H1 (cell line): Measurements from ENCODE around the gene SLIT3. TPM values are rescaled to one million over a fixed set of nuclear protein-coding genes. Genes with fewer than 3 reads are reported as not detected.

Experiments used
- CTCF ChIA-PET: fragments of 300-600 bp; sonication (Branson Sonifier 250); formaldehyde crosslinking; loops from one replicate; lab custom pipeline; 2021; ENCODE audit not compliant: partially characterized antibody; lab: Charles Lee
- POLR2A ChIA-PET: fragments of 300-600 bp; sonication (Branson Sonifier 250); formaldehyde crosslinking; loops from one replicate; lab custom pipeline; 2021; ENCODE audit warnings: inconsistent platforms; ENCODE audit not compliant: partially characterized antibody; lab: Charles Lee
- DNase-seq, 2 experiments: peaks; one replicate each; pipeline versions ENCODE4 v3.0.0 to v3.0.0-alpha.2; 2010 to 2022; ENCODE audit warnings: low spot score in 2 of 2, low read depth in 1 of 2, mixed read lengths in 1 of 2
- FAIRE-seq: peaks from 2 replicates; lab custom pipeline; 2011; peaks lifted over from hg19 to GRCh38; lab: Jason Lieb, UNC
- H2AFZ ChIP-seq: 2 replicates; pipeline ENCODE4 v1.8.1; 2012; ENCODE audit warnings: low read length, inconsistent platforms
- H2AK5ac ChIP-seq: 2 replicates; pipeline ENCODE4 v1.6.1; 2013; ENCODE audit warnings: low read depth, low read length
- H2BK120ac ChIP-seq: replicated peaks from 2 replicates; pipeline ENCODE3; 2013; ENCODE audit warnings: low read depth, low read length, inconsistent platforms
- H2BK12ac ChIP-seq: 2 replicates; pipeline ENCODE4 v1.6.1; 2013; ENCODE audit warnings: low read depth, low read length
- H2BK15ac ChIP-seq: 2 replicates; pipeline ENCODE4 v1.6.1; 2013; ENCODE audit warnings: low read length
- H2BK20ac ChIP-seq: 2 replicates; pipeline ENCODE4 v1.6.1; 2013; ENCODE audit warnings: low read length
- H2BK5ac ChIP-seq: 2 replicates; pipeline ENCODE4 v1.6.1; 2013; ENCODE audit warnings: low read depth, low read length
- H3K14ac ChIP-seq: 2 replicates; pipeline ENCODE4 v1.6.1; 2013; ENCODE audit warnings: inconsistent platforms; ENCODE audit not compliant: insufficient read length
- H3K18ac ChIP-seq: 2 replicates; pipeline ENCODE4 v1.6.1; 2013; ENCODE audit warnings: low read length; ENCODE audit errors: extremely low read depth
- H3K23ac ChIP-seq: 2 replicates; pipeline ENCODE4 v1.6.1; 2013; ENCODE audit warnings: inconsistent platforms; ENCODE audit not compliant: insufficient read length
- H3K23me2 ChIP-seq: 2 replicates; pipeline ENCODE4 v1.6.1; 2013; ENCODE audit warnings: low read depth, low read length
- H3K27ac ChIP-seq: 2 replicates; pipeline ENCODE4 v1.6.1; 2011; ENCODE audit warnings: low read depth, low read length, inconsistent platforms
- H3K27me3 ChIP-seq, 4 experiments: replicated peaks in 1 of 4; 1 replicate in 1 of 4; 2 replicates in 3 of 4; pipeline versions ENCODE4 v1.6.1 to v1.8.1; 2011 to 2013; ENCODE audit warnings: low read length in 3 of 4, mild to moderate bottlenecking in 3 of 4, inconsistent platforms in 2 of 4, mixed read lengths in 2 of 4, moderate library complexity in 1 of 4; ENCODE audit not compliant: control insufficient read depth in 3 of 4, insufficient read depth in 3 of 4; ENCODE audit errors: extremely low read depth in 1 of 4
- H3K36me3 ChIP-seq, 4 experiments: 2 replicates each; pipeline versions ENCODE4 v1.6.1 to v1.8.1; 2011 to 2013; ENCODE audit warnings: mild to moderate bottlenecking in 4 of 4, low read length in 3 of 4, moderate library complexity in 2 of 4, control low read depth in 1 of 4, inconsistent platforms in 1 of 4; ENCODE audit not compliant: insufficient read depth in 4 of 4, control insufficient read depth in 2 of 4
- H3K4ac ChIP-seq: replicated peaks from 2 replicates; pipeline ENCODE3; 2013; ENCODE audit warnings: low read length, low read depth, mixed read lengths, inconsistent platforms; ENCODE audit not compliant: insufficient read length
- H3K4me1 ChIP-seq, 4 experiments: replicated peaks in 1 of 4; 1 replicate in 1 of 4; 2 replicates in 3 of 4; pipeline versions ENCODE4 v1.6.1 to v1.8.1; 2011 to 2013; ENCODE audit warnings: low read length in 3 of 4, inconsistent platforms in 2 of 4, mixed read lengths in 1 of 4; ENCODE audit not compliant: insufficient read depth in 4 of 4, control insufficient read depth in 3 of 4
- H3K4me2 ChIP-seq, 2 experiments: 2 replicates each; pipeline versions ENCODE4 v1.6.1 to v1.8.1; 2011 to 2013; ENCODE audit warnings: low read depth in 2 of 2, low read length in 2 of 2, control low read depth in 1 of 2, inconsistent platforms in 1 of 2, mild to moderate bottlenecking in 1 of 2; ENCODE audit not compliant: insufficient read depth in 1 of 2
- H3K4me3 ChIP-seq, 4 experiments: fragments of 200-600, 300-600 bp in 1 of 4; sonication (generic), shearing (Covaris generic), sonication (Bioruptor Twin) in 1 of 4; 2 replicates each; pipeline versions ENCODE4 v1.5.1 to v1.8.1; 2011 to 2016; ENCODE audit warnings: low read length in 4 of 4, low read depth in 3 of 4, control low read depth in 2 of 4, inconsistent platforms in 2 of 4, mild to moderate bottlenecking in 2 of 4, mixed read lengths in 1 of 4, moderate library complexity in 1 of 4; ENCODE audit not compliant: insufficient read depth in 2 of 4; ENCODE audit errors: extremely low read depth in 1 of 4
- H3K56ac ChIP-seq: replicated peaks from 2 replicates; pipeline ENCODE3; 2013; ENCODE audit warnings: low read depth, mild to moderate bottlenecking, mixed read lengths, low read length, inconsistent platforms; ENCODE audit not compliant: insufficient read length
- H3K79me1 ChIP-seq: 2 replicates; pipeline ENCODE4 v1.6.1; 2013; ENCODE audit warnings: low read depth, low read length, control low read depth
- H3K79me2 ChIP-seq, 2 experiments: 2 replicates each; pipeline versions ENCODE4 v1.6.1 to v1.8.1; 2012 to 2013; ENCODE audit warnings: low read length in 2 of 2, mild to moderate bottlenecking in 2 of 2, inconsistent platforms in 1 of 2; ENCODE audit not compliant: insufficient read depth in 2 of 2, control insufficient read depth in 1 of 2
- H3K9ac ChIP-seq, 4 experiments: replicated peaks in 1 of 4; 1 replicate in 1 of 4; 2 replicates in 3 of 4; pipeline versions ENCODE4 v1.6.1 to v1.8.1; 2011 to 2013; ENCODE audit warnings: low read depth in 3 of 4, low read length in 3 of 4, control low read depth in 2 of 4, mild to moderate bottlenecking in 2 of 4, moderate library complexity in 2 of 4, inconsistent platforms in 1 of 4; ENCODE audit errors: extremely low read depth in 1 of 4
- H3K9me3 ChIP-seq, 2 experiments: 2 replicates each; pipeline versions ENCODE4 v1.6.1 to v1.8.1; 2012 to 2013; ENCODE audit warnings: mild to moderate bottlenecking in 2 of 2, moderate library complexity in 2 of 2, control low read depth in 1 of 2, inconsistent platforms in 1 of 2, low read depth in 1 of 2, low read length in 1 of 2, mixed read lengths in 1 of 2; ENCODE audit not compliant: insufficient read depth in 2 of 2
- H4K20me1 ChIP-seq, 2 experiments: replicated peaks in 1 of 2; 2 replicates each; pipeline versions ENCODE3 to v1.8.1; 2011 to 2013; ENCODE audit warnings: inconsistent platforms in 2 of 2, low read length in 2 of 2, mild to moderate bottlenecking in 1 of 2; ENCODE audit not compliant: insufficient read depth in 2 of 2, control insufficient read depth in 1 of 2
- H4K5ac ChIP-seq: 2 replicates; pipeline ENCODE4 v1.6.1; 2013; ENCODE audit warnings: low read length, low read depth, mixed read lengths, inconsistent platforms; ENCODE audit not compliant: insufficient read length
- H4K8ac ChIP-seq: 2 replicates; pipeline ENCODE4 v1.8.0; 2013; ENCODE audit warnings: mild to moderate bottlenecking, moderate library complexity, low read length, inconsistent platforms; ENCODE audit not compliant: insufficient read depth; ENCODE audit errors: extremely low read depth
- H4K91ac ChIP-seq: replicated peaks from 2 replicates; pipeline ENCODE3; 2013; ENCODE audit warnings: low read length, mixed read lengths, inconsistent platforms; ENCODE audit not compliant: insufficient read length
- CREB1 ChIP-seq: IDR thresholded peaks from 2 replicates; pipeline ENCODE4 v1.6.1; 2012; ENCODE audit warnings: inconsistent platforms
- HDAC2 ChIP-seq, 2 experiments: fragments of 300-600 bp in 1 of 2; sonication (generic) in 1 of 2; IDR thresholded peaks; 2 replicates each; pipeline ENCODE4 v1.6.1; 2011 to 2012; ENCODE audit warnings: low read depth in 2 of 2, low read length in 2 of 2, mild to moderate bottlenecking in 2 of 2, moderate library complexity in 2 of 2, borderline replicate concordance in 1 of 2, inconsistent platforms in 1 of 2
- HDAC6 ChIP-seq: IDR thresholded peaks from one replicate; pipeline ENCODE4 v1.7.1; 2012; ENCODE audit warnings: low read depth, mild to moderate bottlenecking, inconsistent platforms, low read length, moderate library complexity
- KDM1A ChIP-seq: fragments of 200-600, 300-600 bp; sonication (generic); IDR thresholded peaks from 2 replicates; pipeline ENCODE4 v1.7.1; 2016; ENCODE audit warnings: mild to moderate bottlenecking, low read length, borderline replicate concordance
- MAFK ChIP-seq: IDR thresholded peaks from 2 replicates; pipeline ENCODE4 v1.6.1; 2012; ENCODE audit warnings: low read depth, mild to moderate bottlenecking, improper control_type of control experiment, low read length
- SAP30 ChIP-seq: fragments of 300-600 bp; sonication (generic); IDR thresholded peaks from 2 replicates; pipeline ENCODE4 v1.7.1; 2012; ENCODE audit warnings: low read length, moderate library complexity, mild to moderate bottlenecking, inconsistent platforms; ENCODE audit not compliant: insufficient read depth, insufficient replicate concordance
- SIN3A ChIP-seq, 2 experiments: IDR thresholded peaks in 1 of 2; conservative IDR thresholded peaks in 1 of 2; 2 replicates each; pipeline ENCODE4 v1.6.1; 2011 to 2012; ENCODE audit warnings: low read length in 2 of 2, improper control_type of control experiment in 1 of 2, low read depth in 1 of 2, mild to moderate bottlenecking in 1 of 2
- WGBS, 2 experiments: shearing (Covaris generic) in 1 of 2; methylation state at CpG; one replicate each; pipeline versions ENCODE4 v1.1.6 to v1.1.7; 2013 to 2015; ENCODE audit warnings: low lambda C conversion rate in 2 of 2, mixed read lengths in 2 of 2, inconsistent platforms in 1 of 2, low coverage in 1 of 2, missing lambda C conversion rate in 1 of 2; ENCODE audit not compliant: insufficient replicate concordance in 2 of 2, insufficient coverage in 1 of 2, insufficient read length in 1 of 2; ENCODE audit errors: extremely low coverage in 1 of 2, missing lambda C conversion rate in 1 of 2; 5-methylcytosine and 5-hydroxymethylcytosine counted together
- polyA plus RNA-seq, 7 experiments: library from polyadenylated mRNA; depleted of rRNA in 3 of 7; stranded (reverse) in 5 of 7; unstranded in 2 of 7; fragments of >200 nt in 5 of 7; fragments of 200-250 nt in 2 of 7; gene quantifications; 1 replicate in 5 of 7; 2 replicates in 1 of 7; 4 replicates in 1 of 7; pipeline versions ENCODE4 v1.2.1 to v1.2.3, GENCODE V29; 2011 to 2013; ENCODE audit warnings: missing spikeins in 2 of 7, mixed read lengths in 2 of 7
- total RNA-seq: library from RNA; stranded (reverse); fragmentation: NEBNext Ultra II Directional; extraction: Animal tissue kit (Norgen Biotek cat#: 25700); gene quantifications from 2 replicates; pipeline ENCODE4 v1.2.1, GENCODE V29; 2021

SLIT3 gene
- total and polyA plus RNA-seq, 2 of the 8 experiments (the other 6 are each of a cell fraction or from before 2014, with no cell fraction given) = 1.1 to 1.2 TPM

DNA sequence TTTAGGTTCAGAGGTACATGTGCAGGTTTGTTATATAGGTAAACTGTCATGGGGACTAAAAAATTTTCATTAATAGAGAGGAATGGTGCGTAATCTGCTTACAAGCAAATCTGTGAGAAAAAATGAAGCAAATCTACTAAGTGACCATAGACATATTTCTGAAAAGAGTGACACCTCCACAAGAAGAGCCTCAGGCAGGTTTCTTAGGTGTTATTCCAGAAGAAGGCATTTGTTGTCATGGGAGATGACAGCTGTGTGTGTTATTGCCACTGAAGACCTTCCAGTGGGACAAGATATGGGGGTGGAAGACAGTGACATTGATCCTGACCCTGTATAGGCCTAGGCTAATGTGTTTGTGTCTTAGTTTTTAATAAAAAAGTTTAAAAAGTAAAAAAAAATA is 652.9 kb downstream of the SLIT3 start:
- CTCF ChIA-PET = no interaction called here
- no peak overlapping the region for H2BK5ac ChIP-seq
- WGBS, 2 experiments = 92% methylated on average over 1 of the region's 1 CpG; no CpG with 5 or more reads in 1 of the 2 experiments

More for the DNA sequence above, 652.9 kb downstream of the SLIT3 start:
- Histone ChIP-seq H3K79me1 (no peaks in the 10 kb centered on the region), H3K14ac (no peak overlapping the region), H2BK15ac (no peak overlapping the region), H4K20me1 (no peaks in the 10 kb centered on the region), H4K8ac (no peak overlapping the region), H2BK120ac (no peak overlapping the region), H3K36me3 (no peaks in the 10 kb centered on the region), H3K4me2 (no peak overlapping the region), H3K4ac (no peak overlapping the region), H3K4me3 (no peak overlapping the region), H2AK5ac (no peak overlapping the region), H3K56ac (no peak overlapping the region), H3K4me1 (no peaks in the 10 kb centered on the region), H4K91ac (no peak overlapping the region), H3K23me2 (no peaks in the 10 kb centered on the region), H3K18ac (no peak overlapping the region), H3K27me3 (no peaks in the 10 kb centered on the region), H3K27ac (no peak overlapping the region), H3K9ac (no peak overlapping the region), H2BK12ac (no peak overlapping the region), H3K23ac (no peak overlapping the region), H4K5ac (no peak overlapping the region), H3K9me3 (peaks cover 0 to 10% of the 10 kb centered on the region in 2 experiments; a peak in 2 of 4 replicates), H2AFZ (no peak overlapping the region), H2BK20ac (no peak overlapping the region), H3K79me2 (no peaks in the 10 kb centered on the region)
- TF ChIP-seq HDAC6 = no peak
- no peak for TF ChIP-seq HDAC2 (IDR thresholded peaks at IDR 0.05; ENCODE audit: borderline replicate concordance in 1 of 2, low read depth in 2 of 2, low read length in 2 of 2)
- no peak for TF ChIP-seq SAP30
- TF ChIP-seq MAFK = no peak
- TF ChIP-seq CREB1 = no peak
- no peak for TF ChIP-seq KDM1A
- no peak for TF ChIP-seq SIN3A (conservative IDR thresholded peaks at IDR 0.05 in 1 of 2, IDR thresholded peaks at IDR 0.05 in 1 of 2; ENCODE audit: low read depth in 1 of 2, low read length in 2 of 2)
- FAIRE-seq = no peak
- DNase-seq = no peak
- POLR2A ChIA-PET = no interaction called here
